ENCODE data around the gene INPP5A.

INPP5A gene

GRCh38 chr10:132555648-132556575 is 18.3 kb downstream of the INPP5A start:
- TF ChIP-seq, protein P1, sequence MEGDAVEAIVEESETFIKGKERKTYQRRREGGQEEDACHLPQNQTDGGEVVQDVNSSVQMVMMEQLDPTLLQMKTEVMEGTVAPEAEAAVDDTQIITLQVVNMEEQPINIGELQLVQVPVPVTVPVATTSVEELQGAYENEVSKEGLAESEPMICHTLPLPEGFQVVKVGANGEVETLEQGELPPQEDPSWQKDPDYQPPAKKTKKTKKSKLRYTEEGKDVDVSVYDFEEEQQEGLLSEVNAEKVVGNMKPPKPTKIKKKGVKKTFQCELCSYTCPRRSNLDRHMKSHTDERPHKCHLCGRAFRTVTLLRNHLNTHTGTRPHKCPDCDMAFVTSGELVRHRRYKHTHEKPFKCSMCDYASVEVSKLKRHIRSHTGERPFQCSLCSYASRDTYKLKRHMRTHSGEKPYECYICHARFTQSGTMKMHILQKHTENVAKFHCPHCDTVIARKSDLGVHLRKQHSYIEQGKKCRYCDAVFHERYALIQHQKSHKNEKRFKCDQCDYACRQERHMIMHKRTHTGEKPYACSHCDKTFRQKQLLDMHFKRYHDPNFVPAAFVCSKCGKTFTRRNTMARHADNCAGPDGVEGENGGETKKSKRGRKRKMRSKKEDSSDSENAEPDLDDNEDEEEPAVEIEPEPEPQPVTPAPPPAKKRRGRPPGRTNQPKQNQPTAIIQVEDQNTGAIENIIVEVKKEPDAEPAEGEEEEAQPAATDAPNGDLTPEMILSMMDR (IDR thresholded peaks at IDR 0.05; ENCODE audit: borderline replicate concordance, control extremely low read depth, extremely low read depth, insufficient read depth, missing control alignments): no peak
- in situ Hi-C loops (cut with MboI; ENCODE audit: low sequenced_read_pairs, unreplicated experiment): no loop called here
- DNase-seq (ENCODE audit: low spot score): peak; percentile 33

GRCh38 chr10:132556994-132557441 is 19.4 kb downstream of the INPP5A start:
- TF ChIP-seq, protein P1 (IDR thresholded peaks at IDR 0.05; ENCODE audit: borderline replicate concordance, control extremely low read depth, extremely low read depth, insufficient read depth, missing control alignments): no peak
- in situ Hi-C loops (cut with MboI; ENCODE audit: low sequenced_read_pairs, unreplicated experiment): no loop called here
- DNase-seq (ENCODE audit: low spot score): no peak

DNA sequence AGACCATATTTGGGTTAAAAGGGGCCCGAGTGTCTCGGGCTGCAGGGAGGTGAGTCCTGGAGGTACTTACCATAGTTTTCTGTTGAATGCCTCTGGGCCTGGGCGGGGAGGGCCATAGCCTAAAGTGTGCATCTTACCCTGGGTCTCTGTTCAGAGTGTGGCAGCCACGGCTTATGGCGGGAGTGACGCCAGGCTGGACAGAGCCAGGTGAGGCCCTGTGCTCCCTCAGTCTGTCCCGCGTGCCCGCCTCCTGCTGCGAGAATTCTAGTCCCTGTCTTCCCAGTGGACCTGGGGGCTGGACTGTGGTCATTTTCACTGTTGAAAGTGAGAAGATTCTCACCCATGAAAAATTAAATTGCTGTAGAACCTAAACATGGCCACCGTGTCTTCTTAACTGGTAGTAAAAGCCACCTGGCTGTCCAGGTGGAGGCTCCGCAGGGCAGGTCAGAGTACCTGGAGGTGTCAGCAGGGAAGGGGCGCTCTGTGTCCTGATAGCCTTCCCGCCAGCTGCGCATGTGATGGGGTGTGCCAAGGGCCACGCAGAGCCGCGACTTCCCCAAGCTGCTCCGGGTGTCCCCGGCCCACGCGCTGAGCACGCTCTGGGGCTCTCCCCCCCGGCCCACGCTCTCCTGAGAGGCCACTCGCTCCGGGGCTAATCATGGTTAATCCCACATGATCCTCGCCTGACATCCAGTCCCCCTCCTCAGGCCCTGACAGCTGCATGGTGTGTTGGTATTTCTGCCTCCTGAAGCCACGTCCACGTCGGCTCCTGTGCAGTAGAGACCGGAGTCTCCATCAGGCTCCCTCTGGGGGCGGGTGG is 20.3 kb downstream of the INPP5A start:
- DNase-seq (ENCODE audit: low spot score): peak; percentile 18
- TF ChIP-seq, protein P1 (IDR thresholded peaks at IDR 0.05; ENCODE audit: borderline replicate concordance, control extremely low read depth, extremely low read depth, insufficient read depth, missing control alignments): no peak
- in situ Hi-C loops (cut with MboI; ENCODE audit: low sequenced_read_pairs, unreplicated experiment): no loop called here

- in situ Hi-C loops (cut with MboI; ENCODE audit: low sequenced_read_pairs, unreplicated experiment): no loop called here
- TF ChIP-seq, protein P1 (IDR thresholded peaks at IDR 0.05; ENCODE audit: borderline replicate concordance, control extremely low read depth, extremely low read depth, insufficient read depth, missing control alignments): no peak
Measured at GRCh38 chr10:132558516-132559413, 21.2 kb downstream of the INPP5A start.

GRCh38 chr10:132559538-132559937 is 22.0 kb downstream of the INPP5A start:
- no peak for DNase-seq (ENCODE audit: low spot score)
- in situ Hi-C loops (cut with MboI; ENCODE audit: low sequenced_read_pairs, unreplicated experiment): no loop called here
- TF ChIP-seq, protein P1 (IDR thresholded peaks at IDR 0.05; ENCODE audit: borderline replicate concordance, control extremely low read depth, extremely low read depth, insufficient read depth, missing control alignments): no peak

More at GRCh38 chr10:132558516-132559413, 21.2 kb downstream of the INPP5A start:
- no peak for DNase-seq (ENCODE audit: low spot score)

Measured in GM13976 (cell line).